ENCODE data around the gene KANSL1. TPM values are rescaled to one million over a fixed set of nuclear protein-coding genes. Genes with fewer than 3 reads are reported as not detected.

KANSL1 gene
- total and polyA plus RNA-seq, 2 experiments from 2014 or later: 49.0 to 206 TPM

- Histone ChIP-seq H4K20me1 (replicated peaks; ENCODE audit: insufficient read depth) (peaks cover 64% of the 10 kb centered on the region), H3K27me3 (ENCODE audit: insufficient read depth) (no peaks in the 10 kb centered on the region), H3K4me1 (ENCODE audit: insufficient read depth) (no peaks in the 10 kb centered on the region), H3K4me2 (no peak overlapping the region), H3K36me3 (ENCODE audit: insufficient read depth) (no peaks in the 10 kb centered on the region), H3K27ac (ENCODE audit: low read depth) (no peak overlapping the region), H3K9me2 (ENCODE audit: insufficient read depth) (no peaks in the 10 kb centered on the region), H3K79me2 (replicated peaks; ENCODE audit: insufficient read depth) (peaks cover 94% of the 10 kb centered on the region), H3K4me3 (no peak overlapping the region), H2AFZ (no peak overlapping the region), H3F3A (replicated peaks; ENCODE audit: low read depth) (no peaks in the 10 kb centered on the region)
- no peak for ATAC-seq
- no peak for TF ChIP-seq JUNB (IDR thresholded peaks at IDR 0.05; ENCODE audit: unreplicated experiment)
- Mint-ChIP-seq H3K36me3 (ENCODE audit: low read depth) (peaks cover 42% of the 10 kb centered on the region), H3K4me1 (no peaks in the 10 kb centered on the region), H3K4me3 (no peak overlapping the region), H3K27ac (no peak overlapping the region), H3K27me3 (ENCODE audit: insufficient read depth, low read depth, poor library complexity) (no peaks in the 10 kb centered on the region), H3K9me3 (peaks cover 21% of the 10 kb centered on the region)
- DNase-seq (ENCODE audit: low spot score): no peak
Observed at GRCh38 chr17:46202424-46202823, 9.2 kb upstream of the KANSL1 start.

DNA sequence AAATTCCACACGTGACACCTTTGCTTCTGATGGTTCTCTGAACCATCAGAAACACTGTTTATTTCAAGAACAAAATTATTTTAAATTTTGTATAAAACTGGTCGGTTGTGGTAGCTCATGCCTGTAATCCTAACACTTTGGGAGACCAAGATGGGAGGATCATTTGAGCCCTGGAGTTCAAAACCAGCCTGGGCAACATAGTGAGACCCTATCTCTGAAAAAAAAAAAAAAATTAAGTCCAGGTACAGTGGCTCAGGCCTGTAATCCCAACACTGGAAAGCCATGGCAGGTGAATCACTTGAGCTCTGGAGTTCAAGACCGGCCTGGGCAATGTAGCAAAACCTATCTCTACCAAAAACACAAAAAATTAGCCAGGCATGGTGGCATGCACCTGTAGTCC, 8.3 kb upstream of the KANSL1 start:
- Histone ChIP-seq H3K36me3 (ENCODE audit: insufficient read depth) (no peaks in the 10 kb centered on the region), H3F3A (replicated peaks; ENCODE audit: low read depth) (no peaks in the 10 kb centered on the region), H3K27ac (ENCODE audit: low read depth) (no peak overlapping the region), H3K27me3 (ENCODE audit: insufficient read depth) (no peaks in the 10 kb centered on the region), H3K4me2 (no peak overlapping the region), H3K4me3 (no peak overlapping the region), H3K79me2 (replicated peaks; ENCODE audit: insufficient read depth) (peaks cover 100% of the 10 kb centered on the region), H2AFZ (no peak overlapping the region), H3K4me1 (ENCODE audit: insufficient read depth) (no peaks in the 10 kb centered on the region), H3K9me2 (ENCODE audit: insufficient read depth) (no peaks in the 10 kb centered on the region), H4K20me1 (replicated peaks; ENCODE audit: insufficient read depth) (peaks cover 69% of the 10 kb centered on the region)
- peaks cover 45% of the 10 kb centered on the region for H3K36me3 Mint-ChIP-seq (ENCODE audit: low read depth)
- DNase-seq (ENCODE audit: low spot score): no peak
- H3K27me3 Mint-ChIP-seq (ENCODE audit: insufficient read depth, low read depth, poor library complexity): no peaks in the 10 kb centered on the region
- H3K4me1 Mint-ChIP-seq: no peaks in the 10 kb centered on the region
- H3K27ac Mint-ChIP-seq: no peak overlapping the region
- peaks cover 26% of the 10 kb centered on the region for H3K9me3 Mint-ChIP-seq
- no peak for ATAC-seq
- no peak overlapping the region for H3K4me3 Mint-ChIP-seq
- TF ChIP-seq REST (IDR thresholded peaks at IDR 0.05; ENCODE audit: unreplicated experiment): no peak
- no peak for TF ChIP-seq JUNB (IDR thresholded peaks at IDR 0.05; ENCODE audit: unreplicated experiment)
- TF ChIP-seq ZNF462 (CRISPR knock-in tag; IDR thresholded peaks at IDR 0.05): no peak
- TF ChIP-seq CREB1 (CRISPR knock-in tag; IDR thresholded peaks at IDR 0.05; ENCODE audit: low read depth): no peak
- TF ChIP-seq CTCF (conservative IDR thresholded peaks at IDR 0.05; ENCODE audit: low read depth in 2 of 2): no peak
- TF ChIP-seq POLR2AphosphoS5 (IDR thresholded peaks at IDR 0.05; ENCODE audit: low read depth): no peak
- no peak for TF ChIP-seq ETS1 (IDR thresholded peaks at IDR 0.05)
- no peak for TF ChIP-seq STAT1 (IDR thresholded peaks at IDR 0.05; ENCODE audit: unreplicated experiment)
- TF ChIP-seq NANOG (IDR thresholded peaks at IDR 0.05; ENCODE audit: borderline replicate concordance): no peak
- no peak for TF ChIP-seq ZNF114 (CRISPR knock-in tag; IDR thresholded peaks at IDR 0.05)
